ENCODE measurements around the gene FRMD4B.

Gene FRMD4B

GRCh38 chr3:69205385-69205784 is 180.5 kb downstream of the FRMD4B start:
- no peak overlapping the region for H3K4me3 ChIP-seq (ENCODE audit: low read depth, low read length)
- no peak for TF ChIP-seq CTCF (IDR thresholded peaks at IDR 0.05; ENCODE audit: borderline replicate concordance, insufficient read depth, low read depth, low read length)

GRCh38 chr3:69204315-69204957 is 181.5 kb downstream of the FRMD4B start:
- no peak for TF ChIP-seq CTCF (IDR thresholded peaks at IDR 0.05; ENCODE audit: borderline replicate concordance, insufficient read depth, low read depth, low read length)
- H3K4me3 ChIP-seq (ENCODE audit: low read depth, low read length), result no peak overlapping the region

- TF ChIP-seq CTCF (IDR thresholded peaks at IDR 0.05; ENCODE audit: borderline replicate concordance, insufficient read depth, low read depth, low read length), result no peak
Observed at GRCh38 chr3:69203631-69204314, 182.1 kb downstream of the FRMD4B start.

GRCh38 chr3:69201658-69202057 is 184.2 kb downstream of the FRMD4B start:
- TF ChIP-seq CTCF (IDR thresholded peaks at IDR 0.05; ENCODE audit: borderline replicate concordance, insufficient read depth, low read depth, low read length), result no peak
- no peak overlapping the region for H3K4me3 ChIP-seq (ENCODE audit: low read depth, low read length)

More at GRCh38 chr3:69203631-69204314, 182.1 kb downstream of the FRMD4B start:
- H3K4me3 ChIP-seq (ENCODE audit: low read depth, low read length), result no peak overlapping the region

- H3K4me3 ChIP-seq (ENCODE audit: low read depth, low read length), result no peak overlapping the region
- no peak for TF ChIP-seq CTCF (IDR thresholded peaks at IDR 0.05; ENCODE audit: borderline replicate concordance, insufficient read depth, low read depth, low read length)
Observed at GRCh38 chr3:69200384-69201068, 185.4 kb downstream of the FRMD4B start.

GRCh38 chr3:69199942-69200341 is 185.9 kb downstream of the FRMD4B start:
- TF ChIP-seq CTCF (IDR thresholded peaks at IDR 0.05; ENCODE audit: borderline replicate concordance, insufficient read depth, low read depth, low read length), result no peak

More at GRCh38 chr3:69199942-69200341, 185.9 kb downstream of the FRMD4B start:
- H3K4me3 ChIP-seq (ENCODE audit: low read depth, low read length), result no peak overlapping the region

Measured in GM12875 (cell line).